NCI-H146 treated with DMSO at 0.1 percent for 48 hours (cell line): Measurements from ENCODE around the gene SHB.

Source experiments
- DNase-seq: peaks from one replicate; lab custom pipeline; 2025; ENCODE audit not compliant: unreplicated experiment; lab: John Stamatoyannopoulos, UW

The SHB gene

DNA sequence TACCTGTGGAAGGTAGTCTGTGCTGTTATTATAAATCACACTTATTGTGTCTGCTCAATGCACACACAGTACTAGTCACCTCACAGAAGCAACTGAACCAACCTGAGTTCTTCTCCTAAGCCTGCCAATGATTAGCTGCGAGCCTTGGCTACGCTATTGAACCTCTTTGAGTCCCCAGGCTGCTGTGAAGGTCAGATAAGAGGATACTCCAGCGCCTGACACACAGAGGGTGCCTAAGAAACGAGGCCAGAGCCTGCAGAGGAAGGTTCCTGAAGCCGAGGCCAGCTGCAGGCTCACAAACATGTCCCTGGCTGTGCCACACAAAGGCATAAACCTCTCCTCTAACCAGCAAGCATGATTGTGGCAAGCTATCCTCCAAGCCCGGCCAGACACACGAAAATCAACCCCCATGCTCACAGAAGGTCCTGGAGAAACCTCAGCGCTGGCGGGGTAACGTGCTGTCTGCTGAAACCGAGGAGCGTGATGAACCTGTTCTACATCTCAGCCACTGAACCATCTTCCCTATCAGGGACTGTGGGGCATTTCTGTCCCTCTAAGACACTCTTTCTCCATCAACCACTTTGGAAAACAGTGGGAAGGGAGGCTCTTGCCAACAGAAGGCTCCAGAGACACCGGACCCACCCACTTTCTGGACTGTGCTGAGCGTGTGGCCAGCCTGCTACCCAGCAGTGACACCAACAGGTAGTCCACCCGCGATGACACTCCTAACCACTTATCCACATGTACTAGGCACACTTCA lies 111.9 kb downstream of the SHB start:
- no peak for DNase-seq

DNA sequence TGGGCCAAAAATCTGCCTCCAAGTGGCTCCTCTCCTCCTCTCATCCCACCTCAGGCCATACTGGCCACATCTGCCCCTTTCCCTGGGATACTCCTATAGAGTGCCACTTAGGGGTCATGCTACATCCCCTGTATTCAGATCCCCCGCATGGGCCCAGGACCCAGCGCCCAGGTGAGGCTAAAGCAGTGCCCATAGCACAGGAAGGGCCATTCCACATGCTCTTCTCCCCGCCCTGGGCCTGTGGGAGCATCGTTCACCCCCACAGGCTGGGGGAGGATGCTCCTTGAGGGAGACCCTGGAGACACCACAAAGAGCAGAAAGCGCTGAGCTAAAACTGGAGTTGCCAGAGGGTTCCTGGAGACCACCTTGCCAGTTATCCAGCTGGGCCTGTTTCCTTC lies 112.6 kb downstream of the SHB start:
- DNase-seq, result no peak

DNA sequence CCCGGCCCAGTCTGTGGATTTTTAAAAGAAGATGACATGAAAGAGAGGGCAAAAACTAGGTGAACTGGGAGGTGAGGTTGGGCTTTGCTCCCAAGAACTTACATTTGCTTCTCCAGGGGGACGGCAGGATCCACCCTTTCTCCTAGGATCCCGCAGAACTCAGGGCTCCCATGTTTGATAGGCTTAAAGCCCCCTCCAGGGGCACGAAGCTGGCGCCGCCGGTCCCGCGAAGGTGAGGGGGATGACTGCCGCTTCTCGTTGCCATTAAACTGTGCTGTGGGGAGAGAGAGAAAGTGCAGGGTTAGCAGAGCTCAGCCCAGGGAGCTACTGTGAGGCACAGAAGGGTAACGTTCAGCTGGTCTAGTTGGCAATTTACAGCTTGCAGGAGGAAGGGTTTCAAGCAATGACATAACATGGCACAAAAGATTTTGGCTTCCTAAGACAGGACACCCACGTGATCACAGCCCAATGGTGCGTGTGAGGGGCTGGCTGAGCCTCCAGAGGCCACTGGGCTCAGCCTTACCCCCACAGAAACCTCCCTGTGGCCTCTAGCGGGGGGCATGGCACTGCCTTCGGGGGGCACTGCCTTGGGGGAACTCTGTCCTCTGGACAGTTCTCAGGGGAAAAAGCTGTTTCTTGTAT lies 113.1 kb downstream of the SHB start:
- no peak for DNase-seq

DNA sequence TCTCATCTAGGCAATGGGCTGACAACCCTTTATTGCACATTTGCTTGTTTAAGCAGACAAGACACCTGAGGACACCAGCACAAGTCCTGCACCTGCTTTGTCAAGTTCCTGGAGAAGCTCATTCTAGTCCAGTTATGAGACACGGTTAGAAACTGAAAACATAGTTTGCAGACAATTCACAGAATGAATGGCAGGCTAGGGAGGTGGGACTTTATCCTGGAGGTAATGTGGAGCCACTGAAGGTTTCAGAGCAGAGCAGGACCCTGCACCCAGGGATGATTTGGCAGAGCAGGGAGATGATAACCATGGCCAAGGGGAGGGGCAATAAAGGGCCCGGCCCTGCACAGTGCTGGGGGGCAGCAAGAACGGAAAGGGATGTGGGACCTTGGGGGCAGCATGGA lies 114.4 kb downstream of the SHB start:
- DNase-seq, result no peak

- DNase-seq, result no peak
Measured at GRCh38 chr9:37953775-37954437, 115.1 kb downstream of the SHB start.

- DNase-seq, result no peak
Measured at GRCh38 chr9:37953206-37953774, 115.7 kb downstream of the SHB start.

GRCh38 chr9:37952731-37953130 lies 116.3 kb downstream of the SHB start:
- no peak for DNase-seq

DNA sequence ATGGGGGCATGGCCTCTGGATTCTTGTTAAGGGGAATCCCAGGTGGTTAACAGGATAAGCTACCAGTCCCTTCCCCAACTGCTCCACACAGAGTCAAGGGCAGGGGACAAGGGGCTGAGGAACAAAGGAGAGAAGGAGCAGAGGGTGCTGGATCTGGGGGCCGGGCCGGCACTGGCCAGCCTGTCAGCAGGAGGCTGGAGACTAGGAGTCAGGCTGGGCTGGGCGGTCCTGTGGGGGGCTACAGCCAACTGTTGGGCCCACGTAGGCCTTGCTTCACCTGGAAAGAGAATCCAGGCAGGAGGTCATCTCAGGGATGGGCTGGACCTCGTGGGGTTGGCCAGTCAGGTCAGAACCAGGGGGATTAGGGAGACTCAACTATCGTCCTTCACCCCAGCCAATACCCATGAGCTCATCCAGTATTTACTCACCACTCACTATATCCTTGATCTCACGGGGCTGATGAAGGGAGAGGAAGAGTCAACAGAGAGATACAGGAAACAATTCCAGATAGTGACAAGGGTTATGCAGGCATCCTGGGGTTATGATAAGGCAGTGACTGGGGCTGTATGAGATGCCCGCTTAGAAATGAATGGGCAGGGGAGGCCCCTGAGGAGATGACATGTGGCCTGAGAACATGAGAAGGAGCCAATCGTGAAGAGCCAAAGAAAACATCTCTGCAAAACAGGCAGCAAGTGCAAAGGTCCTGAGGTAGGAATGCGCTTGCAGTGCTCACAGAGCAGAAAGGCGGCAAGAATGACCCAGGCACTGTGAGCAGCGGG lies 117.2 kb downstream of the SHB start:
- no peak for DNase-seq

DNA sequence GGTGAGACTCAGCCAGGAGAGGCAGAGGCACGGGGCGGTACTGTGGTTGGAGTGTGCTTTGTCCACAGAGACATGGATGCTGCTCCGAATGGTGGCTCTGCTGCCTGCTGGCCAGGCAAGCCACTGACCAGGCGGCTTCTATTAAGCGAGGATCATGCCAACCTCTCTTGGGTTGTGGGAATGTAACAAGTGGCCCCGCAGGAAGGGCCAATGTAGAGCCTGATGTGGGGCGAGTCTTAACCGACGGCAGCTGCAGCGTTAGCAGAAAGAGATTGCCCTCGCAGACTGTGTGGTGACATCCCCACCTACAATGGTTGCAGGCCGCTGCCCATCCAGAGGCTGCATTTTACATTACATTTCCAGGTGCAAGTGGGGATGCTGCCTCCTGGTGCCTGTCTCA lies 118.5 kb downstream of the SHB start:
- no peak for DNase-seq

DNA sequence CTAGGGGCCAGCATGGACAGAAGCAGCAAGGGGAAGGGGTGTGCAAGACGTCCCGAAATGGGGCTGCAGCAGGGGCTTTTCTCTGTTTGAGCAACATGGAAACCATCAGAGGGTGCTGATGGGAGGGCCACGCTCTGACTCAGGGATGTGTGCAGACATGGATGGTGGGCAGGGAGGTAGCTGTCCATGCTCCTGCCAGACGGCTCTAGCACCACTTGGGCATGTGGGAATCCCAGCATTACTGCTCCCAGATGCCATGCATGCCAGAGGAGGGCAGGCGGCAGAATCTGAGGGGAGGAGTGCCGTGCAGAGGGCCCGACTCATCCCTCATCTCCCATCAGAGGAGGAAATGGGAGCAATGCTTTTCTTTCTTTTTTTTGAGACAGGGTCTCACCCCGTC lies 119.5 kb downstream of the SHB start:
- no peak for DNase-seq

- DNase-seq, result no peak
Measured at GRCh38 chr9:37948417-37948980, 120.5 kb downstream of the SHB start.

- no peak for DNase-seq
Measured at GRCh38 chr9:37947977-37948376, 121.0 kb downstream of the SHB start.

GRCh38 chr9:37947471-37947870 lies 121.6 kb downstream of the SHB start:
- no peak for DNase-seq

DNA sequence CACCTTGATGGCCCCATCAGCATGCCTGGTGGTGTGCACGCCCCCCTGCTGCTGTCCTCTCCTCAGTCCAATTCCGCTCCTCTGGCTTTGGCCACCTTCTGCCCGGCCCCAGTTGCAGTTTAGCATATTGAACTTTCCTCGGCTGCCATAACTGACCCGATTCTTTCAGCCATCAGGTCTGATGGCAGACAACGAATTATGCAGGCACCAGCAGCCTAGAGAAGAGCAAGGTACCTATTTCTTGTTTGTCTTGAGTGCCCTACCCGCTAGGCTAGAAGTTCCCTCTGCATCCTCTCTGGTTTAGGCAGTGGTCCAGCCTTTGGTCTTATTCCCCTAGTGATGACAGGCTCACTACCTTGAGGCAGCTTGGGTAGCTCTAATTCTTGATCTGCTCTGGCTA lies 122.1 kb downstream of the SHB start:
- DNase-seq, result no peak

DNA sequence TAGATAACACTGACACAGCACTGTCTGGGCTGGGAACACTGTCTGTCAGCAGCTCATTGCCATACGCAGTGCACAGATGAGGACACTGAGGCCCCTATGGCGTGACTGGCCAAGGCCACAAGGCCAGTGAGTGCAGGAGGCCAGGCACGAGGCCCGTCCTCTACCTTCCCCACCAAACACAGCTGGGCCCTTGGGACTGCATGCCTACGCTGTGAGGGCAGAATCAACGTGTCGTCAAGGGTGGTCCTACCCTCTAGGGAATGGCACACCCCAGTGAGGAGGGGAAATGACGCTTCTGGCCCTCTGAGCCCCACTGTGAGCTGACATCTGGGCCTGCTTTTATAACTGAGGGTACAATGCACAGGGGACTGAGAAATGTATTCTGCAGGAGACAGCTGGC lies 123.0 kb downstream of the SHB start:
- DNase-seq, result no peak

DNA sequence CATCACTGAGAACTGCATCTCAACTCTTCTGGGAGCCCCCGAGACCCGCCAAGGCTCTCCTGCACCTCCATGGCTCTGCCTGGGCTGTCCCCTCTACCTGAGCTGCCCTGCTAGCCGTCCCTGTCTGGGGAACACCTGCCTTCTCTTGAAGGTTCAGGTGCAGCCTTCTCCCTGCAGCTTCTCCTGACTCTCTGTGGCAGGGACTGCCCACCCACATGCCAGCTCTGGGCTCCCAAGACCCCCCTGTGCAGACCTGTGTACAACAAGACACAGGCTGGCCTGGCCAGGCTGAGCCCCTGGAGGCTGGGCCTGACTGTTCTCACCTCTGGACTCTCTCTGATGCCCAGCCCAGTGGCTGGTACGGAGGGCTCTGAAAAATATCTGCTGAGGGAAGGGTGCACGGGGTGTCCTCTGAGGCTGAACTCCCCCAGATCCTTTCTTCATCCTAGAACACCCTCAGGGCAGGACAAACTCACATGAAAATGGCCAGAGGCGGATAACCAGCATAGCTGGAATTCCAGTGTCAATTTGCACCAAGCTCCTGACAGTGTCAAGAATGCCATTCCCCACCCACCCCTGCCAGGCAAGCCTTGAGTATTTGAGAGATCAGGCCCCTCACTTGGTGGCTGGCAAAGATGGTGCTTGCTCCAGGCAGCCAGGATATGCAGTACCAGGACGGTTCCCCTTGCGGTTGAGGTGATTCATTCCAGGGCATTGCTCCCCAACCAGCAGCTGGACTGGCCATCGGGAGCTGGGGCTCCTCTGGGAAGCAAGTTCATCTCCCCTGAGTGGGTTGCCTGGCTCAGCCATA lies 124.2 kb downstream of the SHB start:
- DNase-seq, result no peak

- DNase-seq, result no peak
Measured at GRCh38 chr9:37944266-37944650, 124.8 kb downstream of the SHB start.

DNA sequence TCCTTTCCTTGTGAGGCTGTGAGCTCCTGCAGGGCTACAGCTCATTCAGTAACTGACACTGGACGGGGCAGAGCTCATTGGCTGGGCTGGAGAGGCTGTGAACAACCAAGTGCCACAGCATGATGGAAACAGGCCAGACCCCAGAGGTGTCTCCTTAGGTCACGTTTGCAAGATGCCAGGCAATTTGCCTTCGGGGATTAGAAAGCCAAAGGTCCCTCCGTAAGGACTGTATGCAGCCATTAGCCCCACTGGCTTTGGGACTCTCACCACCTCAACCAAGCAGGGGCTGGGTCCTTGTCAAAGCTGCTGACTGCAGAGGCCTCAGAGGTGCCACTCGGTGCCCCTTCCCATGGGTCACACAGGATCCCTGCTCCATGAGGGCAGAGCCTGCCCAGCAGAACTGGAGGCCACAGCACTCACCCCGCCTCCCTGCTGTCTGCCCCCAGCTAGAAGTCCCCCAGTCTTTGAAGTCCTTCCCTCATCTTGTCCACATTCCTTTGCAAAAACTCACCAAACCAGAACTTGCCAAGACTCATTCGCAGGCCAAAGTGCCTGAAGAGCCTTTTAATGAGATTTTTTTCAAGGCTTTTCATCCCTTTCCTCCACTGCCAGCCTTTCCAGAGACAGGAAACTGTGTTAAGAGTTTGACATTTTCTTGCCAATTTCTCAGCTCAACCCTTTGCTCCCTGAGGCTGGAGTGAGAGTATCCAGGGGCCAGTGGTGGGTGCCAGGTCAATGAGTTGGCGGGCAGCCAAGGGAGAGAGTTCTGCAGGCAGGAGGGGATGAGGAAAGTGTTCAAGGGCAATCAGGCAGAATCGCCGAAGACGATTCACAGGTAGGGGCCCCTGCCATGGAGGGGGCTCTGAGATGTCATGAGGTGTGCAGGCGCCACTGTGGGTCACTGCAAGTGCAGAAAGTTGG lies 125.4 kb downstream of the SHB start:
- no peak for DNase-seq
